ENCODE data around the gene PPCDC. TPM values are rescaled to one million over a fixed set of nuclear protein-coding genes. Genes with fewer than 3 reads are reported as not detected.
A peak's percentile ranks its signal among the peaks of the same experiment; 100 is the strongest.

Gene PPCDC
- total RNA-seq (1 to 10 TPM; 8.9 to 9.5 TPM), total RNA-seq (7.5 to 9.4 reads per million in 2 donors)

DNA sequence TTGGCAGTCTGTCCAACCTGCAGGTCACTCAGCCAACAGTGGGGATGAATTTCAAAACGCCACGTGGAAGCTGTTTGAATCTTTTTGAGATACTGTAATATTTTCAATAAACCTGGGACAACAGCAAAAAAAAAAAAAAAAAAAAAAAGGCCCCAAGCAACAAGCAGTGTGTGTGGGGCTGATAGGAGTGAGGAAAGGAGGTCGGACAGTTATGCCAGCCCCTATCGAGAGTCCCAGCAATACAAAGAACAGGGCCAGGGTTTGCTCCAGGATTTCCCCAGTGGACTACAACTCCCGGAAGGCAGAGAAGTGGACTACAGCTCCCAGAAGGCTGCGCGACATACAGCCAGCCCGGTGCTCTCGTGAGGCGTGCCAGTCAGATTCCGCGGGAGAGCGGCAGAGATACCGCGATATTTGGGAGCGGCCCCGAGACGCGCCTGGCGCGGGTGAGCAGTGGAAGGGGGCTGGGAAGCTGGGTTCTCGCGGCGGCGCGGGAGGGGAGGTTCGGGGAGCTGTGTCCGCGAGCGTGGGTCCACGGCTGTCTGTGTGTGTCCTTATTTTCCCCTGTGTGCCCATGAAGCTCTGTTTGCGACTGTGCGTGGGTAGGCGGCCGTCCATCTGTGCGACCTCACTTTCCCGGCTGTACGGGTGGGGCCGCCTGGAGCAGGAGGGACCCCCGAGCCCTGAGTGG, at the start of gene PPCDC:
TSS of gene PPCDC (plus strand) at position 410 of the 691 bp plus-strand sequence. CDS start 4,729 bp downstream, outside the sequence.
- H3K9me3 ChIP-seq (ENCODE audit: control insufficient read depth, low read length, poor library complexity, severe bottlenecking): no peaks in the 10 kb centered on the region
- Mint-ChIP-seq H3K4me3 (peak within 1 kb of the TSS; percentile 99), H3K27me3 (no peaks in the 10 kb centered on the region), H3K27ac (peak within 1 kb of the TSS; percentile 93), H3K4me1 (peaks cover 15% of the 10 kb centered on the region), H3K36me3 (ENCODE audit: low read depth) (no peaks in the 10 kb centered on the region)
- ATAC-seq (peak; percentile 100), DNase-seq (peak; percentile 83 to 90 (median 84))

GRCh38 chr15:74976159-74976558, 47.2 kb upstream of the PPCDC start:
- H3K27me3 Mint-ChIP-seq: peaks cover 29% of the 10 kb centered on the region

GRCh38 chr15:74977599-74977998, 45.8 kb upstream of the PPCDC start:
- peaks cover 4% of the 10 kb centered on the region for H3K36me3 Mint-ChIP-seq (ENCODE audit: low read depth)
- peaks cover 9% of the 10 kb centered on the region for H3K4me1 Mint-ChIP-seq
- ATAC-seq: no peak
- H3K4me3 Mint-ChIP-seq: no peak overlapping the region
- DNase-seq: no peak
- no peaks in the 10 kb centered on the region for H3K9me3 ChIP-seq (ENCODE audit: control insufficient read depth, low read length, poor library complexity, severe bottlenecking)
- peaks cover 28% of the 10 kb centered on the region for H3K27me3 Mint-ChIP-seq
- peak overlapping the region; percentile 34 for H3K27ac Mint-ChIP-seq

More at GRCh38 chr15:74976159-74976558, 47.2 kb upstream of the PPCDC start:
- Mint-ChIP-seq H3K4me1 (peaks cover 9% of the 10 kb centered on the region), H3K4me3 (no peak overlapping the region), H3K36me3 (ENCODE audit: low read depth) (peaks cover 4% of the 10 kb centered on the region), H3K27ac (no peak overlapping the region)
- no peak for DNase-seq
- H3K9me3 ChIP-seq (ENCODE audit: control insufficient read depth, low read length, poor library complexity, severe bottlenecking): no peaks in the 10 kb centered on the region
- no peak for ATAC-seq

- H3K27ac Mint-ChIP-seq: peak overlapping the region; percentile 34
- H3K36me3 Mint-ChIP-seq (ENCODE audit: low read depth): no peaks in the 10 kb centered on the region
- peaks cover 6% of the 10 kb centered on the region for H3K4me1 Mint-ChIP-seq
- no peaks in the 10 kb centered on the region for H3K9me3 ChIP-seq (ENCODE audit: control insufficient read depth, low read length, poor library complexity, severe bottlenecking)
- no peak overlapping the region for H3K4me3 Mint-ChIP-seq
- H3K27me3 Mint-ChIP-seq: peaks cover 23% of the 10 kb centered on the region
- no peak for ATAC-seq
- DNase-seq: no peak
Measured at GRCh38 chr15:74978077-74978476, 45.3 kb upstream of the PPCDC start.

- Mint-ChIP-seq H3K36me3 (ENCODE audit: low read depth) (no peaks in the 10 kb centered on the region), H3K4me1 (peaks cover 6% of the 10 kb centered on the region), H3K4me3 (no peak overlapping the region), H3K27ac (no peak overlapping the region), H3K27me3 (peaks cover 24% of the 10 kb centered on the region)
- H3K9me3 ChIP-seq (ENCODE audit: control insufficient read depth, low read length, poor library complexity, severe bottlenecking): no peaks in the 10 kb centered on the region
- ATAC-seq (peak; percentile 59), DNase-seq (no peak)
Measured at GRCh38 chr15:74978503-74978902, 44.9 kb upstream of the PPCDC start.

- ATAC-seq: no peak
- no peaks in the 10 kb centered on the region for H3K9me3 ChIP-seq (ENCODE audit: control insufficient read depth, low read length, poor library complexity, severe bottlenecking)
- H3K4me3 Mint-ChIP-seq: no peak overlapping the region
- DNase-seq: no peak
- H3K4me1 Mint-ChIP-seq: peaks cover 10% of the 10 kb centered on the region
- H3K27ac Mint-ChIP-seq: no peak overlapping the region
- peaks cover 6% of the 10 kb centered on the region for H3K36me3 Mint-ChIP-seq (ENCODE audit: low read depth)
- peaks cover 40% of the 10 kb centered on the region for H3K27me3 Mint-ChIP-seq
Measured at GRCh38 chr15:74982183-74982582, 41.2 kb upstream of the PPCDC start.

- Mint-ChIP-seq H3K27me3 (peaks cover 33% of the 10 kb centered on the region), H3K36me3 (ENCODE audit: low read depth) (peaks cover 6% of the 10 kb centered on the region), H3K4me3 (no peak overlapping the region), H3K4me1 (peaks cover 6% of the 10 kb centered on the region), H3K27ac (no peak overlapping the region)
- no peaks in the 10 kb centered on the region for H3K9me3 ChIP-seq (ENCODE audit: control insufficient read depth, low read length, poor library complexity, severe bottlenecking)
- ATAC-seq (no peak), DNase-seq (no peak)
Measured at GRCh38 chr15:74983725-74984231, 39.6 kb upstream of the PPCDC start.

- H3K36me3 Mint-ChIP-seq (ENCODE audit: low read depth): peaks cover 6% of the 10 kb centered on the region
- H3K27ac Mint-ChIP-seq: no peak overlapping the region
- ATAC-seq: peak; percentile 69
- peaks cover 4% of the 10 kb centered on the region for H3K4me1 Mint-ChIP-seq
- H3K4me3 Mint-ChIP-seq: no peak overlapping the region
- H3K9me3 ChIP-seq (ENCODE audit: control insufficient read depth, low read length, poor library complexity, severe bottlenecking): no peaks in the 10 kb centered on the region
- peaks cover 37% of the 10 kb centered on the region for H3K27me3 Mint-ChIP-seq
- peak in 1 of 3 donors; percentile 11 for DNase-seq
Measured at GRCh38 chr15:74988007-74988800, 35.2 kb upstream of the PPCDC start.

- Mint-ChIP-seq H3K27ac (peak overlapping the region; percentile 57), H3K4me1 (no peaks in the 10 kb centered on the region), H3K4me3 (no peak overlapping the region), H3K27me3 (peaks cover 26% of the 10 kb centered on the region), H3K36me3 (ENCODE audit: low read depth) (peaks cover 2% of the 10 kb centered on the region)
- no peak for DNase-seq
- H3K9me3 ChIP-seq (ENCODE audit: control insufficient read depth, low read length, poor library complexity, severe bottlenecking): no peaks in the 10 kb centered on the region
- ATAC-seq: no peak
Measured at GRCh38 chr15:74989527-74989926, 33.9 kb upstream of the PPCDC start.

DNA sequence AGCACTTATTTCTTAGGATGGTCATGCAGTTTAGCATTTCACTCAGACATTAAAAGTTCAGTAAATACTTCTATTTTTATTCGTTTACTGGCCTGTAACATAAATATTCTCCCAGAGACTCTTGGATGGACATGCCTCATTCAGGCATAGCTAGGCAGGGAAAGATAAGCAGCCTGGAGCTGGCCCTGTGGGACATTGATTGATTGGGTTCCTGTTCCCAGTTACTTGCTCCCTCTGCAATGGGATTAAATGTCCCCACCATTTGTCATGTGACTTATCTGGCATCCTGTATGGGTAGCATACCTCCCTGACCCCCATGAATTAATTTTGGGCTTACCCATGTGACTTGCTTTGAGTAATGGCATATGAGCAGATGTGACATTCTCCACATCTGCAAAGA, 30.8 kb upstream of the PPCDC start:
- H3K4me1 Mint-ChIP-seq: peaks cover 16% of the 10 kb centered on the region
- H3K27me3 Mint-ChIP-seq: peaks cover 24% of the 10 kb centered on the region
- H3K36me3 Mint-ChIP-seq (ENCODE audit: low read depth): peaks cover 2% of the 10 kb centered on the region
- no peak overlapping the region for H3K4me3 Mint-ChIP-seq
- ATAC-seq: no peak
- no peak overlapping the region for H3K27ac Mint-ChIP-seq
- no peaks in the 10 kb centered on the region for H3K9me3 ChIP-seq (ENCODE audit: control insufficient read depth, low read length, poor library complexity, severe bottlenecking)
- DNase-seq: no peak

GRCh38 chr15:74994236-74994635, 29.2 kb upstream of the PPCDC start:
- Mint-ChIP-seq H3K27me3 (peaks cover 36% of the 10 kb centered on the region), H3K36me3 (ENCODE audit: low read depth) (peaks cover 2% of the 10 kb centered on the region), H3K4me1 (peaks cover 16% of the 10 kb centered on the region), H3K4me3 (no peak overlapping the region), H3K27ac (no peak overlapping the region)
- H3K9me3 ChIP-seq (ENCODE audit: control insufficient read depth, low read length, poor library complexity, severe bottlenecking): no peaks in the 10 kb centered on the region
- no peak for DNase-seq
- ATAC-seq: no peak

DNA sequence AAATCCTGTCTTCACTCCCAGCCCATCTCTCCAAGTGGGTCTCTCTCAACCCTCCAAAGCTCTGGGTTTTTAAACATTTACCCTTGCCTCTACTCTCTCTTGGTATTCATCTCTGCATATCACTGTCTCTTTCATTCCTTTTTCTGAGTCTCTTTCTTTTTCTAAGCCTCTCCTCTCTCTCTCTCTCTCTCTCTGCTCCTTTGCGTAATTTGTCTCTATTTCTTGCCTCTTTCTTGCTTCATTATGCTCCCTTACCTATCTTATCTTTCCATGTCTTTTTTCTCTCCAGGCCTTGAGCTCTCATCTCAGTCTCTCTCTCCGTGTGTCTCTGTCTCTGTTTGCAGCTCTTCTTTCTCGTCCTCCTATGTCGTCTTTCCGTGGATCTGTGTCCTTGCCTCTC, 28.7 kb upstream of the PPCDC start:
- ATAC-seq: no peak
- Mint-ChIP-seq H3K36me3 (ENCODE audit: low read depth) (peaks cover 2% of the 10 kb centered on the region), H3K4me1 (peaks cover 16% of the 10 kb centered on the region), H3K27ac (no peak overlapping the region), H3K4me3 (peak overlapping the region; percentile 87), H3K27me3 (peaks cover 38% of the 10 kb centered on the region)
- no peaks in the 10 kb centered on the region for H3K9me3 ChIP-seq (ENCODE audit: control insufficient read depth, low read length, poor library complexity, severe bottlenecking)
- no peak for DNase-seq

GRCh38 chr15:74995182-74995778, 28.1 kb upstream of the PPCDC start, which contains the start of gene SCAMP5:
SCAMP5 (plus strand) TSS chr15:74995563; CDS start chr15:75011840, 16,277 bp downstream.
- Mint-ChIP-seq H3K36me3 (ENCODE audit: low read depth) (peaks cover 2% of the 10 kb centered on the region), H3K4me3 (peak within 1 kb of the TSS; percentile 87), H3K4me1 (peaks cover 16% of the 10 kb centered on the region), H3K27ac (peak within 1 kb of the TSS; percentile 57), H3K27me3 (peaks cover 38% of the 10 kb centered on the region)
- peak; percentile 99 for ATAC-seq
- peak; percentile 79 to 93 (median 82) for DNase-seq
- H3K9me3 ChIP-seq (ENCODE audit: control insufficient read depth, low read length, poor library complexity, severe bottlenecking): no peaks in the 10 kb centered on the region
